NCI-H2107 (cell line): Measurements from ENCODE around the gene CCDC12.

ENCODE experiments used
- DNase-seq: peaks from one replicate; lab custom pipeline; 2025; lab: John Stamatoyannopoulos, UW

CCDC12 gene

GRCh38 chr3:46976326-46977190 is at the start of gene CCDC12:
TSS of gene CCDC12 (minus strand) at chr3:46976745. CDS start at chr3:46976732, 13 bp downstream.
- DNase-seq: peak; percentile 79

DNA sequence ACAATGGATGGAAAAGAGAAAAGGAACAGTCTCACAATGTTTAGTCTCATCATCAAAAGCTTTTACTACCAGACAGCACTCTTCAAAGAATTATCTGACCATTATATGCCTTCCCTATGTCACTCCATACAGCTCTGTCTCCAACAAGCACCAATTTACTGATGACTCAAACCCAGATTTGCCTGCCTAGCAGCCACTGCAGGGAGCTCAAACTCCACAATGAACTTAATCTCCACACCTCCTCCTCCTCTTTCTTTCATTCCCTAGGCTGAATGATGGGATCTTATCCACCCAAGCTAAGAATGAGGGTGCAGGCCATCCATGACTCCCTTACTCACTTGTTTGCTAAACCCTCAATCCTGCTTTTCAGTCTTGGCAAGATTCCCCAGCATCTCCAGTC is 48.4 kb upstream of the CCDC12 start:
- DNase-seq: no peak

DNA sequence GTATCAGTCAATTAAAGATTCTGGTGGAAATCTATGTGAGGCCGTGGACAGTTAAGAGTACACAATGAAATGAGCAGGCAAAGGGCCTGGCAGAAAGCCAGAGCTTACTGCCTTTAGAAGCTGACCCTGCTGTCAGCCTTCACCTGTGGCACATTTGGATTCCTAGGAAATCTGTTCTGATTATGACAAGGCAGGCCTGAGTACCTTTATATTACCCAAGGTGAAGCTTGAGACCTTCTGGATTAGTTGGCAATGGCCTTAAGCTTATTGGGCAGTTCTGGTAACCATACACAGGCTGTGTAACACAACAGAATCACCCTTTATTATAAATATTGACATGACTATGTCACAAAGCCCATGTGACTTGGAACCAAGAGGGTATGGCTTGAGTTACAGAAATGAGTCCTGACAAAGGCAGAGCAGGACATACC is 46.1 kb upstream of the CCDC12 start:
- no peak for DNase-seq

GRCh38 chr3:47020311-47020710 is 43.8 kb upstream of the CCDC12 start:
- DNase-seq: no peak

GRCh38 chr3:47019201-47019600 is 42.7 kb upstream of the CCDC12 start:
- no peak for DNase-seq

DNA sequence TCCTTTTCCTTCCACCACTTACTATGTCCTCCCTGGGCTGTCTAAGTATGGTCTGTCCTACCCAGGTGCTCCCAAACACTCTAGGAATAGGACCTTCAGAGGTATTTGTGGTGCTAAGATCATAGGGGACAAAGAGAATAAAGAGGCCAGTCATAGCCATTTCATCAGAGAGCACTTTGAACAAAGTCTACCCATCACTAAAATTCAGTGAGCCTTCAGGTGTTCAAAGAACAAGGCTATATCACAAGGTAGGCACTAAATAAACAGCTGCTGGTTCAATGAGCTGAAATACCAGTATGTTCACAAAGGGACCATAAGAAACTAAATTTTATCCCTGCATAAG is 41.7 kb upstream of the CCDC12 start:
- DNase-seq: no peak

GRCh38 chr3:47017504-47018268 is 41.1 kb upstream of the CCDC12 start:
- DNase-seq: no peak

GRCh38 chr3:47016934-47017435 is 40.4 kb upstream of the CCDC12 start:
- DNase-seq: no peak

GRCh38 chr3:47016086-47016933 is 39.8 kb upstream of the CCDC12 start:
- DNase-seq: no peak

DNA sequence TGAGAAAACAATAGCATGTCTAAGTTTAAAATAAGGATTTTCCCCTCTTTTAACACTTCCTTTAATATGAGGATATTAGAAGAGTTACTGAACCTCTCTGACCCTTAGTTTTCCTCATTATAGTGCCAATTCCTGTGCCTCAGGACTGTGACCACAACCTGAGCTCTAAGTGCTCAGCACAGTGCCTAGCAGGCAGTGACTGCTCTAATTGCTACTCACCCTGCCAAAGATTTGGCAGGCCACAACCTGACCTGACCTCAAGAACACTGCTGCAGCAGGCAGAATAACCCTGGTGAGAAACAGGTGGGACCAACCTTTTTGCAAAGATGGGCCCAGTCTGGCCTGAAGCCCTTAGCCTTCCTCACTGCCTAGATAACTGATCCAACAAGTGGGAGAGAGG is 38.6 kb upstream of the CCDC12 start:
- DNase-seq: no peak

GRCh38 chr3:47014036-47014435 is 37.5 kb upstream of the CCDC12 start:
- no peak for DNase-seq

DNA sequence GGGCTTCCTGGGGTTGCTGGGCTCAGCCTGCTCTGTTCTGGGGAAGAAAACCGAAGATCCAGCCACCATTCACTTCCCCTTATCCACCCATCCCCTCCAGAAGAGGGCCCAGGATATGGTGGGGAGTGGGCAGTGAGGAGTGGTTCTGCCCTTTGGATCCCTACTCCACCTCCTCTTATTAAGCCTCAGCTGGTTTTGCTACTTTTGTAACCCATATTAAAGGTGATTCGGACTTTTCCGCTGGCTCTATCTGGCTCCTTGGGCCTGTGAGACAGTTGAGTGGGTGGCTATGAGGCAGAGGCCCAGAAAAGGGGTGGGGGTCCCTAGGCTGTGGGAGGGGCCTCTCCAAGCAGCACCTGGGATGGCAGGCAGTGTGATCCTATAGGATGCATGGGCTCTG is 36.7 kb upstream of the CCDC12 start:
- DNase-seq: no peak

DNA sequence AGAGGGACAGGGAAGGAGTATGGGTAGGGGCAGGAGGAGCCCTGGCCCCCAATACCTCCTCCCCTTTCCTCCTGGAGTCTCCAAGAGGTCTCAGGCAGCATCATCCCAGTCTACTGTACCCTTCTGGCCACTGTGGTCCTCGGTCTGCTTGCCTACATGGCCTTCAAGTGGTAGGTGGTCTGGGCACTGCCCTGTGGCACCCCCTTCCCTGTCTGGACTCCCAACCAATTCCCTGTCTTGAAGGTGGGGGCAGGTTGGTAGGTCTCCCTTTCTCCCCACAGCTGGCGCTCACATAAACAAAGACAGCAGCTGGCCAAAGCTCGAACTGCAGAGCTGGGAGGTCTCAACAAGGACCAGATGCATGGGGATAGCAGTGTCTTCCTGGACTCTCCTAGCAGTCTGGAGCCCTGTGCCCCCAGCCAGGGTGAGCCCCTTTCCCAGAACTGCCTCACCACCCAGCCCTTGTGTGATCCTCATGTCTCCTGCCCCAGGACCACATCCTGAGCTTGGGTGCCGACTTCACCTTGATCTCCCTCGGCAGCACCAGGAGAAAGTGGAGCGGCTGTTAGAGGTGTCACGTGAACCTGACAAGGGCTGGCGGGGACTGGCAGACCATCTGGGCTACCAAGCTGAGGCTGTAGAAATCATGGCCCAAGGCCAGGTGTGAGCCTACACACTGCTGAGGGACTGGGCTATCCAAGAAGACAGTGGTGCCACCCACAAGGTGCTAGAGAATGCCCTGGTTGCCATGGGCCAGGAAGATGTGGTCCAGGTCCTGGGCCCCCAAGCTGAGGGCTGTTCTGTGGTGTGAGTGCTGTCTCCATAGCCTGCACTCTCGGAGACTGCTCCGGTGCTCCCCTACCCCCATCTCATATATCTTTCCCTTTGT is 36.0 kb upstream of the CCDC12 start:
- no peak for DNase-seq

DNA sequence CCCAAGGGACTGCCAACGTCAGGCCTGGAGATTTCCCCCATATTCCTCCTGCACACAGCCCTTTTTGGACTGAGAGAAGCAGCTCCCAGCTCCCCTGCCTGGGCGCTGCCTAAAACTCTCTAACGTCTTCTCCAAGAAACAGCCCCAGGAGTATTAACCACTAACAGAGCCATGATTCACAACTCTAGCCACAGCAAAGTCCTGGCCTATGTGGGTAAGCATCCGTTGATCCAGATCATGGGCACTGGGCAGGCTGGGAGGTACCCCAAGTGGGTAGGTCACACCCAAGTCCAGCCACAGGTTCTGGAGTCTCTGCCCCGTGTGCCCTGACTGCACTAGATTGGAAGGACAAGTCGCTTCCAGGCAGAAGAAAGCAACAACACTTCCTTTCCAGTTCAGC is 34.8 kb upstream of the CCDC12 start:
- DNase-seq: no peak

DNA sequence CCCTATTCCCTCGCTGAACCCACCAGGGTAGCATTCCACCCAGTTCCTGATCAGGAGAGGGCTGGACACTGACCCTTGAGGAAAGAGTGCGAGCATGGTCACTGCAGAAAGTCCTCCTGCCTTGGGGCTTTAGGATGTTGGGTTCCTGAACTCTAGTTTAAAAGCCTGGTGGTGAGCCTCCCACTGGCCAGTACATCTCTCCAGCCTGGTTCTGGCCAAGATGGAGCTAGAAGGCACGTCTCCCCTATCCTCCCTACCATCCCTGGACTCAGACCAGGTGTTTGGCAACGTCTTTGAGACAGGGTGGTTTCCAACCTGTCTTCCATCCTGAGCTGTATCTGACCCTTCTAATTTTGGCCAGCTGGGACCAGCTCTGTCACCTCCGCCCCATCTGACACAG is 34.4 kb upstream of the CCDC12 start:
- DNase-seq: no peak

GRCh38 chr3:47010111-47010712 is 33.7 kb upstream of the CCDC12 start:
- no peak for DNase-seq

DNA sequence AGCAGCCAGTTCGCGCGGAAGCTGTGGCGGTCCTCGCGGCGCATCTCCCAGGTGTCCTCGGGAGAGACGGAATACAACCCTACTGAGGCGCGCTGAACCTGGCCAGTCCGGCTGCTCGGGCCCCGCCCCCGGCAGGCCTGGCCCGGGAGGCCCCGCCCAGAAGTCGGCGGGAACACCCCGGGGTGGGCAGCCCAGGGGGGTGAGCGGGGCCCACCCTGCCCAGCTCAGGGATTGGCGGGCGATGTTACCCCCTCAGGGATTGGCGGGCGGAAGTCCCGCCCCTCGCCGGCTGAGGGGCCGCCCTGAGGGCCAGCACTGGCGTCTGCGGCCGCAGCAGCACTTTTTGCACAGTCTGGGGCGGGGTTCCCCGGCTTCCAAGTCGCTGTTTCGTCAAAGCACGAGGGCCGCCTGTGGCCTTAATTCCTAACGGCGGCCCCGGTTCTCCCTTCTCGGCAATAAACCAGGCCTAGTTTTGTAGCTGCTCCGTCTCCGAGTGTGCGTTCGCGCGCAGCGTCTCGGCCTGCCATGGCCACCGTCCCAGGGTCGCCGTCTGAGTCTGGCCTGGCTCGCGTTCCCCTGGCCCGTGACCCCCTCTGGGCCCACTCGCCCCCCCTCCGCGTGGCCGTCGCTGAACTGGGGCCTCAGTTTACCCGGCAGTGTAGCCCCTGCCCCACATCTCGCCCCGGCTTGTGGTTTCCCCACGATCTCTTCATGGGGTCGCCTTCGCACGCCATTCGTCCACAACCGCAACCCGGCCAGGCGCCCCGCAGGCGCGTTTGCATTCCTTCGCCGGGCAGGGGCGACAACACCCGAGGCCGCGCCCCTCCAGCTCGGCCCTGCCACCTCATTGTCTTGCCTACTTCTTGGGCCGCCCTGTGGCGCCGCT is 32.9 kb upstream of the CCDC12 start:
- peak; percentile 31 for DNase-seq

- DNase-seq: no peak
These were observed 32.3 kb upstream of the CCDC12 start for GRCh38 chr3:47008851-47009224.

DNA sequence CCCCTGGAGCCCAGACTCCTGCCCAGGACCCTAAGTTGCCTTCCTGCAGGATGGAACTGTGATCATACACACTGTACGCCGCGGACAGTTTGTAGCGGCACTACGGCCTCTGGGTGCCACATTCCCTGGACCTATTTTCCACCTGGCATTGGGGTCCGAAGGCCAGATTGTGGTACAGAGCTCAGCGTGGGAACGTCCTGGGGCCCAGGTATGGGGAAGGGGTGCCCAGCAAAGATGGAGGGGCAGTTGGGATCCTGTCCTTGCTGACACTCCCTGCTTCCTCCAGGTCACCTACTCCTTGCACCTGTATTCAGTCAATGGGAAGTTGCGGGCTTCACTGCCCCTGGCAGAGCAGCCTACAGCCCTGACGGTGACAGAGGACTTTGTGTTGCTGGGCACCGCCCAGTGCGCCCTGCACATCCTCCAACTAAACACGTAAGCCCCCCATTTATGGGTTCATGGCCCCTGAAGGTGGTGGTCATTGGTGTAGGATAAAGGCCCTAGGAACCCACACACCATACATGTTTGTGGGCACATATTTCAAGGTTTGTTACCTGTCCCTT is 31.8 kb upstream of the CCDC12 start:
- DNase-seq: no peak
